Measurements from ENCODE around the gene KLHDC8A.

The KLHDC8A gene

GRCh38 chr1:205319081-205320018 is 37.4 kb downstream of the KLHDC8A start:
- H3K4me3 ChIP-seq (replicated peaks in 1 of 2; ENCODE audit: low read depth in 2 of 2, low read length in 2 of 2), result peak overlapping the region; percentile 11 to 42
- DNase-seq (ENCODE audit: low read depth in 2 of 2), result peak; percentile 81 to 94
- no peak for TF ChIP-seq CTCF (IDR thresholded peaks at IDR 0.05; ENCODE audit: low read depth, low read length)

GRCh38 chr1:205318231-205318991 is 38.3 kb downstream of the KLHDC8A start:
- TF ChIP-seq CTCF (IDR thresholded peaks at IDR 0.05; ENCODE audit: low read depth, low read length), result no peak
- DNase-seq (ENCODE audit: low read depth in 2 of 2), result no peak
- no peak overlapping the region for H3K4me3 ChIP-seq (replicated peaks in 1 of 2; ENCODE audit: low read depth in 2 of 2, low read length in 2 of 2)

GRCh38 chr1:205317311-205317917 is 39.3 kb downstream of the KLHDC8A start:
- no peak for TF ChIP-seq CTCF (IDR thresholded peaks at IDR 0.05; ENCODE audit: low read depth, low read length)
- peak; percentile 36 to 59 for DNase-seq (ENCODE audit: low read depth in 2 of 2)
- H3K4me3 ChIP-seq (replicated peaks in 1 of 2; ENCODE audit: low read depth in 2 of 2, low read length in 2 of 2), result no peak overlapping the region

- no peak overlapping the region for H3K4me3 ChIP-seq (replicated peaks in 1 of 2; ENCODE audit: low read depth in 2 of 2, low read length in 2 of 2)
- no peak for TF ChIP-seq CTCF (IDR thresholded peaks at IDR 0.05; ENCODE audit: low read depth, low read length)
- DNase-seq (ENCODE audit: low read depth in 2 of 2), result no peak
Observed at GRCh38 chr1:205316161-205316566, 40.6 kb downstream of the KLHDC8A start.

- TF ChIP-seq CTCF (IDR thresholded peaks at IDR 0.05; ENCODE audit: low read depth, low read length), result no peak
- DNase-seq (ENCODE audit: low read depth in 2 of 2), result no peak
- no peak overlapping the region for H3K4me3 ChIP-seq (replicated peaks in 1 of 2; ENCODE audit: low read depth in 2 of 2, low read length in 2 of 2)
Observed at GRCh38 chr1:205315008-205315618, 41.6 kb downstream of the KLHDC8A start.

- DNase-seq (ENCODE audit: low read depth in 2 of 2), result peak; percentile 80 to 84
- no peak overlapping the region for H3K4me3 ChIP-seq (replicated peaks in 1 of 2; ENCODE audit: low read depth in 2 of 2, low read length in 2 of 2)
- TF ChIP-seq CTCF (IDR thresholded peaks at IDR 0.05; ENCODE audit: low read depth, low read length), result no peak
Observed at GRCh38 chr1:205313563-205314308, 43.0 kb downstream of the KLHDC8A start.

Data from cardiac fibroblast (primary cell).